Measurements from ENCODE around the gene RGS7.

- TF ChIP-seq, protein P1, sequence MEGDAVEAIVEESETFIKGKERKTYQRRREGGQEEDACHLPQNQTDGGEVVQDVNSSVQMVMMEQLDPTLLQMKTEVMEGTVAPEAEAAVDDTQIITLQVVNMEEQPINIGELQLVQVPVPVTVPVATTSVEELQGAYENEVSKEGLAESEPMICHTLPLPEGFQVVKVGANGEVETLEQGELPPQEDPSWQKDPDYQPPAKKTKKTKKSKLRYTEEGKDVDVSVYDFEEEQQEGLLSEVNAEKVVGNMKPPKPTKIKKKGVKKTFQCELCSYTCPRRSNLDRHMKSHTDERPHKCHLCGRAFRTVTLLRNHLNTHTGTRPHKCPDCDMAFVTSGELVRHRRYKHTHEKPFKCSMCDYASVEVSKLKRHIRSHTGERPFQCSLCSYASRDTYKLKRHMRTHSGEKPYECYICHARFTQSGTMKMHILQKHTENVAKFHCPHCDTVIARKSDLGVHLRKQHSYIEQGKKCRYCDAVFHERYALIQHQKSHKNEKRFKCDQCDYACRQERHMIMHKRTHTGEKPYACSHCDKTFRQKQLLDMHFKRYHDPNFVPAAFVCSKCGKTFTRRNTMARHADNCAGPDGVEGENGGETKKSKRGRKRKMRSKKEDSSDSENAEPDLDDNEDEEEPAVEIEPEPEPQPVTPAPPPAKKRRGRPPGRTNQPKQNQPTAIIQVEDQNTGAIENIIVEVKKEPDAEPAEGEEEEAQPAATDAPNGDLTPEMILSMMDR (IDR thresholded peaks at IDR 0.05) = no peak
- no peak for TF ChIP-seq POLR2A (IDR thresholded peaks at IDR 0.05)
- TF ChIP-seq POLR2AphosphoS5 (IDR thresholded peaks at IDR 0.05) = no peak
- no peak for TF ChIP-seq EP300 (IDR thresholded peaks at IDR 0.05)
Observed at GRCh38 chr1:241317676-241318075, 39.3 kb downstream of the RGS7 start.

Measured in gastroesophageal sphincter (tissue), 3 donors.